ENCODE results near the gene ZNF518A. TPM values are rescaled to one million over a fixed set of nuclear protein-coding genes. Genes with fewer than 3 reads are reported as not detected.
A peak's percentile ranks its signal among the peaks of the same experiment; 100 is the strongest.
"Not testable (repeated sequence)": the region's sequence is repeated elsewhere in the genome, so short reads cannot be mapped to it uniquely, and the experiment has no call there.

ZNF518A gene
- total RNA-seq, 1 donor: 5.9 TPM

- DNase-seq (ENCODE audit: low read depth in 2 of 3, low spot score in 2 of 3): no peak
Observed at GRCh38 chr10:96133135-96133534, 3.0 kb downstream of the ZNF518A start.

- no peak for DNase-seq (ENCODE audit: low read depth in 2 of 3, low spot score in 2 of 3)
Observed at GRCh38 chr10:96136810-96137209, 6.7 kb downstream of the ZNF518A start.

GRCh38 chr10:96137567-96137966 is 7.5 kb downstream of the ZNF518A start:
- no peak for DNase-seq (ENCODE audit: low read depth in 2 of 3, low spot score in 2 of 3)

GRCh38 chr10:96138102-96138501 is 8.0 kb downstream of the ZNF518A start:
- no peak for DNase-seq (ENCODE audit: low read depth in 2 of 3, low spot score in 2 of 3)

GRCh38 chr10:96152437-96152836 is 22.3 kb downstream of the ZNF518A start:
- DNase-seq (ENCODE audit: low read depth in 2 of 3, low spot score in 2 of 3): no peak

GRCh38 chr10:96153070-96153469 is 23.0 kb downstream of the ZNF518A start:
- no peak for DNase-seq (ENCODE audit: low read depth in 2 of 3, low spot score in 2 of 3)

- no peak for DNase-seq (ENCODE audit: low read depth in 2 of 3, low spot score in 2 of 3)
Observed at GRCh38 chr10:96165726-96166125, 35.6 kb downstream of the ZNF518A start.

- DNase-seq (ENCODE audit: low read depth in 2 of 3, low spot score in 2 of 3): peak in 1 of 3 donors; percentile 26
Observed at GRCh38 chr10:96168546-96168945, 38.4 kb downstream of the ZNF518A start.

GRCh38 chr10:96170230-96170629 is 40.1 kb downstream of the ZNF518A start:
- no peak for DNase-seq (ENCODE audit: low read depth in 2 of 3, low spot score in 2 of 3)

GRCh38 chr10:96172666-96173065 is 42.6 kb downstream of the ZNF518A start:
- no peak for DNase-seq (ENCODE audit: low read depth in 2 of 3, low spot score in 2 of 3)

- no peak for DNase-seq (ENCODE audit: low read depth in 2 of 3, low spot score in 2 of 3)
Observed at GRCh38 chr10:96176985-96177384, 46.9 kb downstream of the ZNF518A start.

- no peak for DNase-seq (ENCODE audit: low read depth in 2 of 3, low spot score in 2 of 3)
Observed at GRCh38 chr10:96188421-96188820, 58.3 kb downstream of the ZNF518A start.

GRCh38 chr10:96188916-96189315 is 58.8 kb downstream of the ZNF518A start:
- DNase-seq (ENCODE audit: low read depth in 2 of 3, low spot score in 2 of 3): no peak

GRCh38 chr10:96189505-96189904 is 59.4 kb downstream of the ZNF518A start:
- not testable (repeated sequence) for DNase-seq (ENCODE audit: low read depth in 2 of 3, low spot score in 2 of 3)

- no peak for DNase-seq (ENCODE audit: low read depth in 2 of 3, low spot score in 2 of 3)
Observed at GRCh38 chr10:96201525-96201924, 71.4 kb downstream of the ZNF518A start.

GRCh38 chr10:96205580-96205979 is 75.5 kb downstream of the ZNF518A start:
- DNase-seq (ENCODE audit: low read depth in 2 of 3, low spot score in 2 of 3): no peak

- no peak for DNase-seq (ENCODE audit: low read depth in 2 of 3, low spot score in 2 of 3)
Observed at GRCh38 chr10:96208271-96208670, 78.2 kb downstream of the ZNF518A start.

- DNase-seq (ENCODE audit: low read depth in 2 of 3, low spot score in 2 of 3): no peak
Observed at GRCh38 chr10:96208946-96209345, 78.8 kb downstream of the ZNF518A start.

- no peak for DNase-seq (ENCODE audit: low read depth in 2 of 3, low spot score in 2 of 3)
Observed at GRCh38 chr10:96211764-96212163, 81.7 kb downstream of the ZNF518A start.

- DNase-seq (ENCODE audit: low read depth in 2 of 3, low spot score in 2 of 3): no peak
Observed at GRCh38 chr10:96212911-96213310, 82.8 kb downstream of the ZNF518A start.

Data from hematopoietic multipotent progenitor cell (in vitro differentiated cells).